GM13977 (cell line): ENCODE data around the gene TAF4.
"Not testable (repeated sequence)": the region's sequence is repeated elsewhere in the genome, so short reads cannot be mapped to it uniquely, and the experiment has no call there.

Source experiments
- DNase-seq: peaks from one replicate; pipeline ENCODE4 v3.0.0; 2012; ENCODE audit warnings: low spot score
- in situ Hi-C: fragments of 300-500 bp; cut with MboI; formaldehyde crosslinking; loops from one replicate; pipeline ENCODE4 v1.12.0; 2022; ENCODE audit warnings: low sequenced_read_pairs, low pct_unique_long_range_greater_than_20kb, mixed read lengths, inconsistent platforms; ENCODE audit not compliant: unreplicated experiment
- TF ChIP-seq, protein P1 (sequence below): IDR thresholded peaks from 2 replicates; pipeline ENCODE4 v1.5.1; 2012; ENCODE audit warnings: mild to moderate bottlenecking, control low read depth; ENCODE audit not compliant: insufficient read depth; ENCODE audit errors: extremely low read depth, missing control alignments

Gene TAF4

DNA sequence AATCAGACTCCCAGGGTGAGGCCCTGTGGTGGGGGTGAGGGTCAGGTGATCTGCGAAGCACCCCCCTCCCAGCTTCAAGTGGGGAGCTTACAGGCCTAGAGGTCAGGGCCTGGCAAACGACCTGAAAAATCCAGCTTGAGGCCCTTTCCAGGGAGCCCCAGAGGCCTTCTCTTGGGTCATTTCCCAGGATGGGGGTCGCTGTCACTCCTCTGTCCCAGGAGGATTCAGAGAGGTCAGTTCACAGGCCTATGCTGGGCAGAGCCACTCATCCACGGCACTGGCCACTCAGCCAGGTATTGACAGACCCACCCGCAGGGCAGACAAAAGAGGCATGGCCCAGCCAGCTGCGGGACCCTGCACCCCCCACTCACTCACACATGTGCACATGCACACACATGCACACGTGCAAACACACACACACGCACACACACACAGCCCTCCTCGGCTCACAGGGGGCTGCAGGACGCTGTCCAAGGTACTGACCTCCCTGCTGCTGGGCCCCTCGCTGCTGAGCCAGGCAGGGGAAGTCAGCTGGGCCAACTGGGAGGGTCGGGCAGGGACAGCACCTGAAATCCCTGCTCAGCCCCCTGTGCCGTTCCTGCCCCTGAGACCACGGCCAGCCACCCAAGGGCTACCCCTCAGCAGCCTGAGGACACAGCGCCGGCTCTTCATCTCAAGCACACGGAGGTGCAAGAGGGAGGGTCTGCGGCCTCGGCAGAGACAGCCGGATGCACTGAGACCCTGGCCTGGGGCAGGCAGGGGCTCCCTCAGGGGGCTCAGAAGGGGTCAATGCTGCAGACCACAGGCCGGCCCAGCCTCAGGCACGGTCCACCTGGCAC is 113.8 kb downstream of the TAF4 start:
- TF ChIP-seq, protein P1, sequence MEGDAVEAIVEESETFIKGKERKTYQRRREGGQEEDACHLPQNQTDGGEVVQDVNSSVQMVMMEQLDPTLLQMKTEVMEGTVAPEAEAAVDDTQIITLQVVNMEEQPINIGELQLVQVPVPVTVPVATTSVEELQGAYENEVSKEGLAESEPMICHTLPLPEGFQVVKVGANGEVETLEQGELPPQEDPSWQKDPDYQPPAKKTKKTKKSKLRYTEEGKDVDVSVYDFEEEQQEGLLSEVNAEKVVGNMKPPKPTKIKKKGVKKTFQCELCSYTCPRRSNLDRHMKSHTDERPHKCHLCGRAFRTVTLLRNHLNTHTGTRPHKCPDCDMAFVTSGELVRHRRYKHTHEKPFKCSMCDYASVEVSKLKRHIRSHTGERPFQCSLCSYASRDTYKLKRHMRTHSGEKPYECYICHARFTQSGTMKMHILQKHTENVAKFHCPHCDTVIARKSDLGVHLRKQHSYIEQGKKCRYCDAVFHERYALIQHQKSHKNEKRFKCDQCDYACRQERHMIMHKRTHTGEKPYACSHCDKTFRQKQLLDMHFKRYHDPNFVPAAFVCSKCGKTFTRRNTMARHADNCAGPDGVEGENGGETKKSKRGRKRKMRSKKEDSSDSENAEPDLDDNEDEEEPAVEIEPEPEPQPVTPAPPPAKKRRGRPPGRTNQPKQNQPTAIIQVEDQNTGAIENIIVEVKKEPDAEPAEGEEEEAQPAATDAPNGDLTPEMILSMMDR = no peak
- DNase-seq = no peak
- in situ Hi-C loops = no loop called here

DNA sequence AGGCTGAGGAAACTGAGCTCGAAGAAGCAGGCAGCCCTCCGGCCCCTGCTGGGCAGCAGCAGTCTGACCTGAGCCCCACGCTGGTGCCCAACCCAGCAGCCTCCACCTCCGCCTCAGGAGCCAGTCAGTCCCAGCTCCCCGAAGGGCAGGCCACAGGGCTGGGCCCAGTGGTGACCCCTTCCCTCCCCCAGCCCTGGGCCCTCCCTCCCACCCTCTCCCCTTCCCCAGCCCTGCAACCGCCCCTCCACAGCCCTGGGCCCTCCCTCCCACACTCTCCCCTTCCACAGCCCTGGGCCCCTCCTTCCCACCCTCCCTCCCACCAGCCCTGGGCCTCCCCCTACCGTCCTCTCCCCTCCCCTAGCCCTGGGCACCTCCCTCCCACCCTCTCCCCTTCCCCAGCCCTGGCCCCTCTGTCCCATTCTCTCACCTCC is 115.0 kb downstream of the TAF4 start:
- in situ Hi-C loops = no loop called here
- TF ChIP-seq, protein P1 = no peak
- no peak for DNase-seq

DNA sequence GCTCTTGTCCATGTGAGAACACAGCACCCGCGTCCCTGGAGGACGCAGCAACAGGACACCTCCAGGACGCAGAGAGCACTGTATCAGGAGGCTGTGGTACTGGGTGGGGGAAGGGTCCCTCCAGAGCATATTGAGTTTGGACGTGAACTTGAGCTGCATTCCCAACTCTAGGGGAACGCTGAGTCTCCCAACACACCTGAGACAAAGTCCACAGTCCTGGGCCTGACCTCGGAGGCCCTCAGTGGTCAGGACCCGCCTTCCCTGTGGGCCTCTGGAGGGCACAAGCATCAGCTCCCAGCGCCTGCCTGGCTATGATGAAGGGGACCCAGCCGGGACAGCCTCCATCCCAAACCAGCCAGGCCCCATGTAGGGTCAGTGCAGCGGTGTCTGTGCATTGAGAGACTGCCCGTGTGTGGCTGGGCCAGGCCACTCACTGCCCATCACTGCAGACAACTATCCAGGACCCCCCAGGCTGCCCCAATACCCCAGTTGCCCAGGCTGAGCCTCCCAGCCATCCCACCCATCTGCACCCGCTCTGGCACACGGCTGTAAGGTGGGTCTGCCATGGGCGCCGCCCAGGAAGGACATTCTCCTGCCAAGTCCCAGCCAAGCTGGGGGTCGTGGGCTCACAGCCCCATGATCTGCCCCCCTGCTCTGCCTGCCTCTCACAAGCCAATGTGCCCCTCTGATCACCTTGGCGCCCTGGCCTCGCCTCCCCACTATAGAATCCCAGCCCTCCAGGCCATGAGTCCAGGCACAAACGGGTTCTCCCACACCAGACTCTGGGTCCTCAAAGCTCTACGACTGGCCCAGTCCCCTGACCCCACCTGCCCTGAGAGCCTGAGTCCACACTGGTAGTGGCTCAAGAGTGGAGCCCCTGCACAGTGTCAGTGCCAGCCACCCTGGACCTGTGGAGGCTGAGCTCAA is 115.7 kb downstream of the TAF4 start:
- in situ Hi-C loops = no loop called here
- no peak for DNase-seq
- TF ChIP-seq, protein P1 = no peak

- in situ Hi-C loops = no loop called here
- no peak for DNase-seq
- TF ChIP-seq, protein P1 = no peak
Observed at GRCh38 chr20:61949363-61949713, 116.3 kb downstream of the TAF4 start.

DNA sequence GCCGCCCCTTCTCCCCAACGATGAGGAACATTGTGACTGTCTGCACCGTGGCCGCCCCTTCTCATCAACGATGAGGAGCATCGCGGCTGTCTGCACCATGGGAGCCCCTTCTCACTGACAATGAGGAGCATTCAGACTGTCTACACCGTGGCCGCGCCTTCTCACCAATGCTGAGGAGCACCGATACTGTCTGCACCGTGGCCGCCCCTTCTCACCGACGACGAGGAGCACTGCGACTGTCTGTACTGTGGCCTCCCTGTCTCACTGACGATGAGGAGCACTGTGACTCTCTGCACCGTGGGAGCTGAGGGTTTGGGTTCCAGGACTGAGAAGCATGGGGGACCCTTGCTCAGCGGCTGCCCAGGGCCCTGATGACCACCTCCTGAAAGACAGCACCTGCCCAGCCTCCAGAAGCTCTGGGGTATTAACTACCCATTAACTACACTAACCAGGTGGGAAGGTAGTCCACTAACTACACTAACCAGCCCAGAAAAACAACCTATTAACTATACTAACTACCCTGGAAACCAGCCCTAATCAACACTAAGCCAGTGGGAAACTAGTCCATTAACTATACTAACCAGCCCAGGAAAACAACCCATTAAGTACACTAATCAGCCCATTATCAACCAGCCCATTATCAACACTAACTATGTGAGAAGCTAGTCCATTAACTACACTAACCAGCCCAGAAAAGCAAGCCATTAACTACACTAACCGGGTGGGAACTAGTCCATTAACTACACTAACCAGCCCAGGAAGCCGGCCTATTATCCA is 116.9 kb downstream of the TAF4 start:
- in situ Hi-C loops = no loop called here
- TF ChIP-seq, protein P1 = no peak
- no peak for DNase-seq

DNA sequence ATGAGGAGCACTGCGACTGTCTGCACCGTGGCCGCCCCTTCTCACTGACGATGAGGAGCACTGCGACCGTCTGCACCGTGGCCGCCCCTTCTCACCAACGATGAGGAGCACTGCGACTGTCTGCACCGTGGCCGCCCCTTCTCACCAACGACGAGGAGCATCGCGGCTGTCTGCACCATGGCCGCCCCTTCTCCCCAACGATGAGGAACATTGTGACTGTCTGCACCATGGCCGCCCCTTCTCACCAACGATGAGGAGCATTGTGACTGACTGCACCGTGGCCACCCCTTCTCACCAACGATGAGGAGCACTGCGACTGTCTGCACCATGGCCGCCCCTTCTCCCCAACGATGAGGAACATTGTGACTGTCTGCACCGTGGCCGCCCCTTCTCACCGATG is 117.6 kb downstream of the TAF4 start:
- in situ Hi-C loops, DNase-seq: not testable (repeated sequence)

GRCh38 chr20:61945495-61945894 is 120.2 kb downstream of the TAF4 start:
- DNase-seq, in situ Hi-C loops: not testable (repeated sequence)

DNA sequence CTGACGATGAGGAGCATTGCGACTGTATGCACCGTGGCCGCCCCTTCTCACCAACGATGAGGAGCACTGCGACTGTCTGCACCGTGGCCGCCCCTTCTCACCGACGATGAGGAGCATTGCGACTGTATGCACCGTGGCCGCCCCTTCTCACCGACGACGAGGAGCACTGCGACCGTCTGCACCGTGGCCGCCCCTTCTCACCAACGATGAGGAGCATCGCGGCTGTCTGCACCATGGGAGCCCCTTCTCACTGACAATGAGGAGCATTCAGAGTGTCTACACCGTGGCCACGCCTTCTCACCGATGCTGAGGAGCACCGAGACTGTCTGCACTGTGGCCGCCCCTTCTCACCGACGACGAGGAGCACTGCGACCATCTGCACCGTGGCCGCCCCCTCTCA is 120.7 kb downstream of the TAF4 start:
- in situ Hi-C loops, DNase-seq: not testable (repeated sequence)
